Pancreas (tissue), 10 donors: ENCODE measurements around the gene NEK10. TPM values are rescaled to one million over a fixed set of nuclear protein-coding genes. Genes with fewer than 3 reads are reported as not detected.

ENCODE experiments used
- ATAC-seq, 4 donors: fragments of 200-7000 bp; cut with Tn5 transposase; one replicate each; pipeline versions ENCODE4 v1.8.0 to v1.9.1; 2020; ENCODE audit warnings: mild to moderate bottlenecking in 4 of 4, moderate library complexity in 4 of 4
- DNase-seq, 6 donors: peaks; one replicate each; pipeline ENCODE4 v3.0.0-alpha.2; 2020
- FAIRE-seq: peaks from 2 replicates; lab custom pipeline; 2012; peaks lifted over from hg19 to GRCh38; lab: Jason Lieb, UNC
- H3K27ac ChIP-seq, 4 donors: fragments of 200-600 bp; sonication (generic); 1 replicate in 3 of 4; 2 replicates in 1 of 4; pipeline versions ENCODE4 v1.5.0 to v1.8.0; 2020
- H3K27me3 ChIP-seq, 4 donors: fragments of 200-600 bp; one replicate each; pipeline ENCODE4 v1.8.0; 2021
- H3K36me3 ChIP-seq, 3 donors: fragments of 200-600 bp; sonication (generic) in 1 of 3; one replicate each; pipeline versions ENCODE4 v1.5.0 to v1.8.0; 2020 to 2021
- H3K4me1 ChIP-seq, 3 donors: fragments of 200-600 bp; one replicate each; pipeline ENCODE4 v1.8.0; 2021
- H3K4me3 ChIP-seq, 4 donors: fragments of 200-600 bp; sonication (generic) in 2 of 4; one replicate each; pipeline versions ENCODE4 v1.5.0 to v1.8.0; 2020 to 2021
- H3K9me3 ChIP-seq, 4 donors: fragments of 200-600 bp; one replicate each; pipeline ENCODE4 v1.8.0; 2021
- WGBS, 2 donors: extraction: QIAGEN DNeasy Blood & Tissue Kit; methylation state at CpG; one replicate each; pipeline ENCODE4 v1.1.7; 2013; 5-methylcytosine and 5-hydroxymethylcytosine counted together
- intact Hi-C, 3 donors: fragments of 100-400 bp; cut with DNase I; formaldehyde crosslinking; loops; one replicate each; pipeline versions ENCODE4 v1.11.1 to v1.14.2; 2022
- polyA plus RNA-seq, 2 donors: library from polyadenylated mRNA; stranded (reverse); fragments of 200-250 nt; gene quantifications; one replicate each; pipeline ENCODE4 v1.2.3, GENCODE V29; 2013
- total RNA-seq, 6 donors: library from RNA; stranded (reverse); fragmentation: NEBNext Ultra II Directional in 4 of 6; extraction: Animal tissue kit (Norgen Biotek cat#: 25700) in 4 of 6; gene quantifications; one replicate each; pipeline versions ENCODE4 v1.2.1 to v1.2.4, GENCODE V29; 2021 to 2023
- TF ChIP-seq, protein P1 (sequence below), 4 donors: fragments of 200-600 bp; sonication (generic) in 3 of 4; IDR thresholded peaks; one replicate each; pipeline versions ENCODE4 v1.5.0 to v1.8.0; 2021; ENCODE audit warnings: antibody characterized with exemption in 4 of 4
- donor health status: healthy with polysubstance abuse.
- donor health status: DM: no; HTN: no; CAD: no; lungs with moderate emphysema.
- donor health status: DM: no; HTN: no; CAD: no.
- donor health status: control.
- donor health status: control.
- donor health status: Bipolar disorder and iron deficiency.
- donor health status: DM: yes; HTN: yes; CAD: no.
- donor health status: DM: no; HTN: no; CAD: no.
- donor health status: DM: no; HTN: no; CAD: no.
- donor health status: DM: yes; HTN: yes; CAD: no.

Gene NEK10
- total and polyA plus RNA-seq, 8 donors = 0.24 to 0.90 (median 0.37) TPM

DNA sequence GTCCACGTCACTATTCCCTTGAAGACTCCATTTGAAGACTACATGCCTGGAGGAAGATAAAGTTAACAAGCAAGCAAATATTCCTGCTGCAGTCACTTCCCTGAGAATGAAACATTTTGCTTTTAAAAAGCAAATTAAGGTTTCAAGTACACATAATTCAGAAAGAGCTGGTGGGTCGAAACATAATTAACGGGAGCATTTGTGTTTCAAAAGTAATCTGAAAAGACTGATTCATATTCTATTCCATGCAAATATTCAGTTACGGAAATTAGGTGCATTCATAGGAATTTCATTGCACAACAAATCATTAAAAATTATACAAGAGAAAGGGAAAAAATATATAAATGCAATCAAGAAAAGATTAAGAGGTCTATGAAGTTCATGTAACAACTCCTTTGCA is 260.9 kb downstream of the NEK10 start:
- TF ChIP-seq, protein P1, sequence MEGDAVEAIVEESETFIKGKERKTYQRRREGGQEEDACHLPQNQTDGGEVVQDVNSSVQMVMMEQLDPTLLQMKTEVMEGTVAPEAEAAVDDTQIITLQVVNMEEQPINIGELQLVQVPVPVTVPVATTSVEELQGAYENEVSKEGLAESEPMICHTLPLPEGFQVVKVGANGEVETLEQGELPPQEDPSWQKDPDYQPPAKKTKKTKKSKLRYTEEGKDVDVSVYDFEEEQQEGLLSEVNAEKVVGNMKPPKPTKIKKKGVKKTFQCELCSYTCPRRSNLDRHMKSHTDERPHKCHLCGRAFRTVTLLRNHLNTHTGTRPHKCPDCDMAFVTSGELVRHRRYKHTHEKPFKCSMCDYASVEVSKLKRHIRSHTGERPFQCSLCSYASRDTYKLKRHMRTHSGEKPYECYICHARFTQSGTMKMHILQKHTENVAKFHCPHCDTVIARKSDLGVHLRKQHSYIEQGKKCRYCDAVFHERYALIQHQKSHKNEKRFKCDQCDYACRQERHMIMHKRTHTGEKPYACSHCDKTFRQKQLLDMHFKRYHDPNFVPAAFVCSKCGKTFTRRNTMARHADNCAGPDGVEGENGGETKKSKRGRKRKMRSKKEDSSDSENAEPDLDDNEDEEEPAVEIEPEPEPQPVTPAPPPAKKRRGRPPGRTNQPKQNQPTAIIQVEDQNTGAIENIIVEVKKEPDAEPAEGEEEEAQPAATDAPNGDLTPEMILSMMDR (IDR thresholded peaks at IDR 0.05) = no peak
- Histone ChIP-seq H3K36me3 (no peaks in the 10 kb centered on the region), H3K4me1 (no peaks in the 10 kb centered on the region), H3K27me3 (no peaks in the 10 kb centered on the region), H3K9me3 (no peaks in the 10 kb centered on the region), H3K27ac (no peak overlapping the region), H3K4me3 (no peak overlapping the region)
- DNase-seq (no peak), ATAC-seq (no peak), FAIRE-seq (no peak)
- WGBS, 2 donors = 93 to 94% methylated on average over 4 of the region's 4 CpGs
- intact Hi-C loops = no loop called here

DNA sequence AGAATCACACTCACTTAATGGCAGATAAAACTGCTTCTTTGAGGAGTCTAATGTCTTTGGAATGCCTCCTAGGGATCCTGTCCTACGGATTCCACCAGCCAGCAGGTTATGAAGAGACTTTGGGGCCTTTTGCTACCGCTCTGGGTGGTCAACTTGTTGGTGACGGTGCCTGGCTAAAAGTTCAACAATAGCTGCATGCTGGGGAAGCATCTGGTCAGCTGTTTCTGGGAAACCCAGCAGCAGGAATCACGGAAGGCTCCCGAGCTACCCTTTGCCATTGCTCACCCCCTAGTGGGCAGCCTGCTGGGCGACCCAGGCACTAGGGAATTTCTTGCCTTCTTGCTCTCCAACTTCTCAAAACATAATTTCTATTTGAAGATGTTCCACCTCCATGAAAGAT is 263.3 kb downstream of the NEK10 start:
- Histone ChIP-seq H3K36me3 (no peaks in the 10 kb centered on the region), H3K9me3 (no peaks in the 10 kb centered on the region), H3K27me3 (no peaks in the 10 kb centered on the region), H3K4me3 (no peak overlapping the region), H3K4me1 (no peaks in the 10 kb centered on the region), H3K27ac (peak overlapping the region in 1 of 4 donors; percentile 25)
- TF ChIP-seq, protein P1 (IDR thresholded peaks at IDR 0.05) = peak in 2 of 4 donors; percentile 12 to 16
- WGBS, 2 donors = 60 to 66% methylated on average over 6 of the region's 6 CpGs
- peak; percentile 44 to 88 (median 64) for ATAC-seq
- no peak for FAIRE-seq
- DNase-seq = peak in 3 of 6 donors; percentile 9 to 30 (median 10)
- intact Hi-C loops = no loop called here

DNA sequence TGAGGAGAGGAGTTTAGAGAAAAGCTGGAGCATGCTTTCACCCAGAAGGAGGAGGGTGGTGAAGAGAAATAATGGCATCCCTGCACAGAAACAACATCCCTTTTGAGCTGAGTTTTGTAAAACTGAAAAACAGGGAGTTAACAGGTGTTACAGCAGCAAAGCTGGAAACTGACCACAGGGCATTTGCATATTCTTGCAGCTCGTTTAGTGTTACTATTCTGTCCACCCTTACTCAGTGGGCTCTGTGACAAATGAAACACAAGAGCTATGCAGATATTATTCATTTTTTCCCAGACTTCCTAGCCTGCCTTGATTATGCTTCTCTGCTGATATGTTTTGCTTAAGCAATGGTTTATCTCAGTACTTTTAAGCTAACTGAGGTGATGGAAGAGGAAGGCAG is 272.0 kb downstream of the NEK10 start:
- intact Hi-C loops = no loop called here
- DNase-seq (no peak), ATAC-seq (no peak), FAIRE-seq (no peak)
- Histone ChIP-seq H3K9me3 (no peaks in the 10 kb centered on the region), H3K36me3 (no peaks in the 10 kb centered on the region), H3K27me3 (no peaks in the 10 kb centered on the region), H3K4me1 (no peaks in the 10 kb centered on the region), H3K27ac (no peak overlapping the region), H3K4me3 (no peak overlapping the region)
- TF ChIP-seq, protein P1 (IDR thresholded peaks at IDR 0.05) = no peak
- WGBS, 2 donors = 59 to 67% methylated on average over 1 of the region's 1 CpG

DNA sequence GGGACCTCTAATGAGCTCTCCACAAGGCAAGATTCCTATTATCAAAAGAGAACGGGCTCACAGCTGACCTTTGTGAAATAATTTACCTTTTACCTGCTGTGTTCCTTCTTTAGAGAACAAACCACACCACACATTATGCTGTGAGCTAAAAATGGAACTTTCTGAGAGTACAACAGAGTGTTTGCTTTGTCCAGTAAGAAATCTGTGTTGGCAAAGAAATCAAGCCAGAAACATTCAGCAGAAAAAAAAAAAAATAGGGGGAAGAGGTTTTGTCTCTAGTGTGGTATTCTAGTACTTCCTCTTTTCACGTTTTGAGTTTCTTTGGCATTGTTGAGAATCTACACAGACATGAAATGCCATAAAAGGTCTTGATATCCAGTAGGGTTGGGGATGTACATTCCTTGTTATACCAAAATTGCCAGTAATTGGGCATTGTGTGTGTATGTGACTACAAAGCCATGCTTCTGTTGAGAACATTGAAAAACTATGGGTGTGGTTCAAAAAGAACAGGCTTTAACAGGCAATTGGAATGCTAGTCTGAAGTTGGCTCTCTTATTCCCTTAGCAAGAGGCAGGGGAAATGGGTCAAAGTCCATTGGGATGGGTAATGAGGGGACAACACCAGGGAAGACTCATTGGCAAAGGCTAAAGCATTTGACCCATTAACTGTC is 273.5 kb downstream of the NEK10 start:
- Histone ChIP-seq H3K27ac (no peak overlapping the region), H3K36me3 (no peaks in the 10 kb centered on the region), H3K27me3 (no peaks in the 10 kb centered on the region), H3K9me3 (no peaks in the 10 kb centered on the region), H3K4me3 (no peak overlapping the region), H3K4me1 (no peaks in the 10 kb centered on the region)
- FAIRE-seq = no peak
- no peak for DNase-seq
- TF ChIP-seq, protein P1 (IDR thresholded peaks at IDR 0.05) = no peak
- 17 to 19% methylated on average over 2 of the region's 2 CpGs for WGBS, 2 donors
- ATAC-seq = no peak
- intact Hi-C loops = no loop called here

DNA sequence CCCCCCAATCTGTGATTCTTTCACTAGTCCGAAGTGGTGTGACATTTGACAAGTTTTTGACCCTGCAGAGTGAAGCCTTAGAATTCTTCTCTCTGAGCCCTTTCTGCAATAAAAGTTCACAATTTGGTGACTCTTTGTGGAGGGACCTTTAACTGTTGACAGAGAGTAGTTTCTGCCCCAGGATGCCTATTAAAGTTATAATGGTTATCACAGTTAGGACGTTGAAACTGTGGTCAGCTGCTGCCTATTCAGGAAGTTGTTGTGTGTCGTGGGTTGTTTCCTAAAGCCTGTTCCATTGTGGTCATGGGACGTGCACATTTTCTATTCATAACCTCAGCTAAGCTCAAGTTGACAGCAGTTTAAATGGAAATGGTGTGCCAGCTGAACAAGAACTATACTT is 274.5 kb downstream of the NEK10 start:
- no peaks in the 10 kb centered on the region for H3K9me3 ChIP-seq
- ATAC-seq (no peak), FAIRE-seq (no peak), DNase-seq (no peak)
- no peaks in the 10 kb centered on the region for H3K4me1 ChIP-seq
- H3K27ac ChIP-seq = no peak overlapping the region
- TF ChIP-seq, protein P1 (IDR thresholded peaks at IDR 0.05) = no peak
- no peak overlapping the region for H3K4me3 ChIP-seq
- WGBS, 2 donors = 57 to 64% methylated on average over 4 of the region's 4 CpGs
- intact Hi-C loops = no loop called here
- no peaks in the 10 kb centered on the region for H3K36me3 ChIP-seq
- no peaks in the 10 kb centered on the region for H3K27me3 ChIP-seq
